Activated T-helper 1 cell treated with anti-CD3 and anti-CD28 coated beads, Interleukin-12 subunit alpha, Interleukin-12 subunit beta, Interleukin-2, Interleukin-4 antibody, amounts not matched to agents 30 ng/mL and 10 ng/mL and 1 ng/mL, durations not matched to agents 14 hours and 24 hours and 36 hours (primary cell): ENCODE measurements around the gene BST2. TPM values are rescaled to one million over a fixed set of nuclear protein-coding genes. Genes with fewer than 3 reads are reported as not detected.

ENCODE experiments used
- DNase-seq: peaks from one replicate; pipeline ENCODE4 v3.0.0; 2021; ENCODE audit warnings: low spot score
- H3K27ac Mint-ChIP-seq: one replicate; pipeline ENCODE4 v1.8.0; 2021; ENCODE audit warnings: mild to moderate bottlenecking, mixed read lengths
- H3K27me3 Mint-ChIP-seq: one replicate; pipeline ENCODE4 v1.8.0; 2022; ENCODE audit warnings: mild to moderate bottlenecking, moderate library complexity, mixed read lengths; ENCODE audit not compliant: insufficient read depth
- H3K36me3 Mint-ChIP-seq: one replicate; pipeline ENCODE4 v1.8.0; 2021; ENCODE audit warnings: low read depth, mixed read lengths
- H3K4me1 Mint-ChIP-seq: one replicate; pipeline ENCODE4 v1.8.0; 2021; ENCODE audit warnings: low read depth, mixed read lengths
- H3K4me3 Mint-ChIP-seq: one replicate; pipeline ENCODE4 v1.8.0; 2021; ENCODE audit warnings: mild to moderate bottlenecking, moderate library complexity, mixed read lengths
- H3K9me3 Mint-ChIP-seq: one replicate; pipeline ENCODE4 v1.8.0; 2021; ENCODE audit warnings: mixed read lengths
- intact Hi-C: fragments of 100-400 bp; cut with micrococcal nuclease; formaldehyde crosslinking; loops from one replicate; pipeline ENCODE4 v1.15.1; 2024
- total RNA-seq: library from RNA; stranded (reverse); gene quantifications from 2 replicates; pipeline ENCODE4 v1.2.3, GENCODE V29; 2022

Gene BST2
- total RNA-seq, 1 donor from 2014 or later, result 148 TPM

GRCh38 chr19:17391371-17392151 is 13.9 kb downstream of the BST2 start:
- Mint-ChIP-seq H3K4me1 (peaks cover 20% of the 10 kb centered on the region), H3K36me3 (no peaks in the 10 kb centered on the region), H3K27ac (no peak overlapping the region), H3K27me3 (peaks cover 18% of the 10 kb centered on the region), H3K4me3 (peak overlapping the region; percentile 78), H3K9me3 (peaks cover 4% of the 10 kb centered on the region)
- intact Hi-C loops, result loop anchor here (1.0 kb wide), 5 partner anchors 12 to 124 kb away; partner anchors contain the start of genes BABAM1 and MVB12A
- no peak for DNase-seq

- Mint-ChIP-seq H3K27ac (peak overlapping the region; percentile 29), H3K4me1 (peaks cover 20% of the 10 kb centered on the region), H3K36me3 (no peaks in the 10 kb centered on the region), H3K9me3 (peaks cover 4% of the 10 kb centered on the region), H3K4me3 (peak overlapping the region; percentile 90), H3K27me3 (peaks cover 21% of the 10 kb centered on the region)
- intact Hi-C loops, result loop anchor here (1.0 kb wide), 5 partner anchors 12 to 124 kb away; partner anchors contain the start of genes BABAM1 and MVB12A
- DNase-seq, result peak; percentile 88
Measured at GRCh38 chr19:17390665-17391370, 14.6 kb downstream of the BST2 start.

GRCh38 chr19:17389957-17390664 is 15.3 kb downstream of the BST2 start:
- H3K4me3 Mint-ChIP-seq, result peak overlapping the region; percentile 90
- no peaks in the 10 kb centered on the region for H3K36me3 Mint-ChIP-seq
- intact Hi-C loops, result loop anchor here (10.0 kb wide), 1 partner anchor 325 kb away; no protein-coding TSS in a partner anchor
- H3K27me3 Mint-ChIP-seq, result peaks cover 21% of the 10 kb centered on the region
- peaks cover 16% of the 10 kb centered on the region for H3K4me1 Mint-ChIP-seq
- DNase-seq, result no peak
- no peak overlapping the region for H3K27ac Mint-ChIP-seq
- peaks cover 4% of the 10 kb centered on the region for H3K9me3 Mint-ChIP-seq

- Mint-ChIP-seq H3K9me3 (peaks cover 4% of the 10 kb centered on the region), H3K36me3 (no peaks in the 10 kb centered on the region), H3K27ac (no peak overlapping the region), H3K4me1 (peaks cover 11% of the 10 kb centered on the region), H3K4me3 (no peak overlapping the region), H3K27me3 (peaks cover 21% of the 10 kb centered on the region)
- DNase-seq, result no peak
- intact Hi-C loops, result loop anchor here (10.0 kb wide), 1 partner anchor 324 kb away; no protein-coding TSS in a partner anchor
Measured at GRCh38 chr19:17389288-17389687, 16.1 kb downstream of the BST2 start.

- intact Hi-C loops, result loop anchor here (1.0 to 10.0 kb wide), 3 partner anchors 40 to 321 kb away; no protein-coding TSS in a partner anchor
- peaks cover 21% of the 10 kb centered on the region for H3K27me3 Mint-ChIP-seq
- peak; percentile 46 for DNase-seq
- H3K9me3 Mint-ChIP-seq, result peaks cover 4% of the 10 kb centered on the region
- no peak overlapping the region for H3K4me3 Mint-ChIP-seq
- H3K27ac Mint-ChIP-seq, result no peak overlapping the region
- H3K36me3 Mint-ChIP-seq, result no peaks in the 10 kb centered on the region
- H3K4me1 Mint-ChIP-seq, result peaks cover 10% of the 10 kb centered on the region
Measured at GRCh38 chr19:17385878-17386611, 19.4 kb downstream of the BST2 start.

GRCh38 chr19:17380426-17381138 is 24.8 kb downstream of the BST2 start:
- no peaks in the 10 kb centered on the region for H3K27me3 Mint-ChIP-seq
- H3K4me1 Mint-ChIP-seq, result peaks cover 5% of the 10 kb centered on the region
- DNase-seq, result no peak
- H3K4me3 Mint-ChIP-seq, result no peak overlapping the region
- H3K36me3 Mint-ChIP-seq, result no peaks in the 10 kb centered on the region
- H3K27ac Mint-ChIP-seq, result no peak overlapping the region
- intact Hi-C loops, result loop anchor here (10.0 kb wide), 1 partner anchor 316 kb away; no protein-coding TSS in a partner anchor
- H3K9me3 Mint-ChIP-seq, result peaks cover 3% of the 10 kb centered on the region

- no peak for DNase-seq
- intact Hi-C loops, result no loop called here
- Mint-ChIP-seq H3K9me3 (peaks cover 3% of the 10 kb centered on the region), H3K4me3 (no peak overlapping the region), H3K27me3 (no peaks in the 10 kb centered on the region), H3K27ac (no peak overlapping the region), H3K4me1 (peaks cover 5% of the 10 kb centered on the region), H3K36me3 (no peaks in the 10 kb centered on the region)
Measured at GRCh38 chr19:17379221-17379631, 26.2 kb downstream of the BST2 start.

GRCh38 chr19:17378271-17378670 is 27.2 kb downstream of the BST2 start:
- no peak for DNase-seq
- Mint-ChIP-seq H3K36me3 (no peaks in the 10 kb centered on the region), H3K4me3 (no peak overlapping the region), H3K4me1 (peaks cover 5% of the 10 kb centered on the region), H3K27me3 (no peaks in the 10 kb centered on the region), H3K9me3 (peaks cover 3% of the 10 kb centered on the region), H3K27ac (no peak overlapping the region)
- intact Hi-C loops, result no loop called here

- H3K9me3 Mint-ChIP-seq, result peaks cover 3% of the 10 kb centered on the region
Measured at GRCh38 chr19:17376935-17377600, 28.4 kb downstream of the BST2 start, which contains the start of gene PLVAP. TSS of gene PLVAP (minus strand) at chr19:17377342. CDS start at chr19:17377288, 54 bp downstream.

GRCh38 chr19:17370026-17370587 is 35.3 kb downstream of the BST2 start:
- H3K36me3 Mint-ChIP-seq, result no peaks in the 10 kb centered on the region
- no peak overlapping the region for H3K4me3 Mint-ChIP-seq
- DNase-seq, result no peak
- intact Hi-C loops, result no loop called here
- no peaks in the 10 kb centered on the region for H3K9me3 Mint-ChIP-seq
- no peaks in the 10 kb centered on the region for H3K4me1 Mint-ChIP-seq
- no peak overlapping the region for H3K27ac Mint-ChIP-seq
- peaks cover 3% of the 10 kb centered on the region for H3K27me3 Mint-ChIP-seq

More at GRCh38 chr19:17376935-17377600, 28.4 kb downstream of the BST2 start, which contains the start of gene PLVAP:
- H3K27me3 Mint-ChIP-seq, result no peaks in the 10 kb centered on the region
- no peaks in the 10 kb centered on the region for H3K36me3 Mint-ChIP-seq
- H3K4me1 Mint-ChIP-seq, result no peaks in the 10 kb centered on the region
- no peak within 1 kb of the TSS for H3K4me3 Mint-ChIP-seq
- H3K27ac Mint-ChIP-seq, result no peak within 1 kb of the TSS
- intact Hi-C loops, result no loop called here
- no peak for DNase-seq

- peaks cover 5% of the 10 kb centered on the region for H3K27me3 Mint-ChIP-seq
- H3K9me3 Mint-ChIP-seq, result no peaks in the 10 kb centered on the region
- DNase-seq, result no peak
- H3K27ac Mint-ChIP-seq, result no peak overlapping the region
- intact Hi-C loops, result no loop called here
- no peak overlapping the region for H3K4me3 Mint-ChIP-seq
- no peaks in the 10 kb centered on the region for H3K4me1 Mint-ChIP-seq
- H3K36me3 Mint-ChIP-seq, result no peaks in the 10 kb centered on the region
Measured at GRCh38 chr19:17365361-17365760, 40.1 kb downstream of the BST2 start.
